CD4-positive, alpha-beta T cell treated with Interleukin-15 for 4 hours (primary cell): ENCODE measurements around the gene ZFHX3.

Source experiments
- DNase-seq: peaks from one replicate; pipeline ENCODE4 v3.0.0-alpha.2; 2020; ENCODE audit warnings: low spot score

ZFHX3 gene

GRCh38 chr16:72821185-72821950, 226.6 kb downstream of the ZFHX3 start:
- DNase-seq = no peak

GRCh38 chr16:72819345-72819744, 228.6 kb downstream of the ZFHX3 start:
- DNase-seq = no peak

GRCh38 chr16:72818236-72818845, 229.6 kb downstream of the ZFHX3 start:
- no peak for DNase-seq

- no peak for DNase-seq
Measured at GRCh38 chr16:72815348-72816318, 232.3 kb downstream of the ZFHX3 start.

GRCh38 chr16:72814226-72814625, 233.7 kb downstream of the ZFHX3 start:
- DNase-seq = no peak

- no peak for DNase-seq
Measured at GRCh38 chr16:72812672-72813071, 235.3 kb downstream of the ZFHX3 start.

- no peak for DNase-seq
Measured at GRCh38 chr16:72811876-72812275, 236.1 kb downstream of the ZFHX3 start.

GRCh38 chr16:72811188-72811720, 236.7 kb downstream of the ZFHX3 start:
- DNase-seq = no peak

GRCh38 chr16:72810480-72810879, 237.4 kb downstream of the ZFHX3 start:
- DNase-seq = no peak

GRCh38 chr16:72809446-72809845, 238.5 kb downstream of the ZFHX3 start:
- no peak for DNase-seq

GRCh38 chr16:72808754-72809153, 239.2 kb downstream of the ZFHX3 start:
- DNase-seq = no peak

- no peak for DNase-seq
Measured at GRCh38 chr16:72807245-72807644, 240.7 kb downstream of the ZFHX3 start.

GRCh38 chr16:72805486-72805885, 242.4 kb downstream of the ZFHX3 start:
- no peak for DNase-seq

GRCh38 chr16:72800524-72801161, 247.3 kb downstream of the ZFHX3 start:
- no peak for DNase-seq

GRCh38 chr16:72798264-72798663, 249.7 kb downstream of the ZFHX3 start:
- no peak for DNase-seq

- no peak for DNase-seq
Measured at GRCh38 chr16:72797621-72798020, 250.3 kb downstream of the ZFHX3 start.

- DNase-seq = no peak
Measured at GRCh38 chr16:72796222-72796621, 251.7 kb downstream of the ZFHX3 start.

GRCh38 chr16:72794986-72795385, 252.9 kb downstream of the ZFHX3 start:
- no peak for DNase-seq

GRCh38 chr16:72794319-72794718, 253.6 kb downstream of the ZFHX3 start:
- no peak for DNase-seq

GRCh38 chr16:72793716-72794115, 254.2 kb downstream of the ZFHX3 start:
- DNase-seq = no peak

GRCh38 chr16:72793017-72793416, 254.9 kb downstream of the ZFHX3 start:
- no peak for DNase-seq

- no peak for DNase-seq
Measured at GRCh38 chr16:72791786-72792185, 256.1 kb downstream of the ZFHX3 start.
